Measurements from ENCODE around the gene TOE1. TPM values are rescaled to one million over a fixed set of nuclear protein-coding genes. Genes with fewer than 3 reads are reported as not detected.
A peak's percentile ranks its signal among the peaks of the same experiment; 100 is the strongest.

TOE1 gene
- total RNA-seq, 2 experiments from 2014 or later = 22.6 to 34.4 TPM

- H3K4me3 Mint-ChIP-seq = peak overlapping the region; percentile 32
- peaks cover 11% of the 10 kb centered on the region for H3K36me3 Mint-ChIP-seq (ENCODE audit: low read depth)
- H3K9me3 Mint-ChIP-seq = no peaks in the 10 kb centered on the region
- no peak for DNase-seq
- no peak overlapping the region for H3K27ac Mint-ChIP-seq
- CTCF ChIA-PET = interaction anchor here (0.6 to 1.2 kb wide), 2 partner anchors 317 to 615 kb away, joined by 4 to 5 read pairs; partner anchors contain the start of genes HECTD3 and UROD
- H3K27me3 Mint-ChIP-seq = no peaks in the 10 kb centered on the region
- POLR2A ChIA-PET = interaction anchor here (3.8 kb wide), 1 partner anchor 12 kb away, joined by 22 read pairs; the partner anchor contains the start of genes MUTYH and TOE1
- H3K4me1 Mint-ChIP-seq = peaks cover 27% of the 10 kb centered on the region
Measured at GRCh38 chr1:45328680-45329079, 11.3 kb upstream of the TOE1 start.

GRCh38 chr1:45329445-45329844 lies 10.5 kb upstream of the TOE1 start:
- Mint-ChIP-seq H3K27me3 (no peaks in the 10 kb centered on the region), H3K9me3 (no peaks in the 10 kb centered on the region), H3K4me3 (no peak overlapping the region), H3K36me3 (ENCODE audit: low read depth) (peaks cover 16% of the 10 kb centered on the region), H3K4me1 (peaks cover 33% of the 10 kb centered on the region), H3K27ac (no peak overlapping the region)
- DNase-seq = no peak
- ChIA-PET CTCF (no interaction called here), POLR2A (interaction anchor here (3.8 kb wide), 1 partner anchor 11 kb away, joined by 22 read pairs; the partner anchor contains the start of genes MUTYH and TOE1)

GRCh38 chr1:45331436-45332345 lies 8.3 kb upstream of the TOE1 start:
- ChIA-PET POLR2A (interaction anchor here (0.6 to 0.7 kb wide), 3 partner anchors 25 to 481 kb away, joined by 3 to 5 read pairs (median 5); no protein-coding TSS in a partner anchor), CTCF (interaction anchor here (0.6 to 1.5 kb wide), 2 partner anchors 443 to 545 kb away, joined by 3 read pairs; no protein-coding TSS in a partner anchor)
- Mint-ChIP-seq H3K36me3 (ENCODE audit: low read depth) (peaks cover 16% of the 10 kb centered on the region), H3K4me3 (no peak overlapping the region), H3K4me1 (peaks cover 45% of the 10 kb centered on the region), H3K27me3 (no peaks in the 10 kb centered on the region), H3K27ac (no peak overlapping the region), H3K9me3 (no peaks in the 10 kb centered on the region)
- DNase-seq = no peak

GRCh38 chr1:45332346-45332720 lies 7.6 kb upstream of the TOE1 start:
- H3K9me3 Mint-ChIP-seq = no peaks in the 10 kb centered on the region
- no peaks in the 10 kb centered on the region for H3K27me3 Mint-ChIP-seq
- no peak overlapping the region for H3K27ac Mint-ChIP-seq
- no peak for DNase-seq
- ChIA-PET POLR2A (interaction anchor here (0.6 kb wide), 2 partner anchors 26 to 482 kb away, joined by 5 read pairs; no protein-coding TSS in a partner anchor), CTCF (no interaction called here)
- H3K4me3 Mint-ChIP-seq = no peak overlapping the region
- peaks cover 18% of the 10 kb centered on the region for H3K36me3 Mint-ChIP-seq (ENCODE audit: low read depth)
- peaks cover 47% of the 10 kb centered on the region for H3K4me1 Mint-ChIP-seq

- Mint-ChIP-seq H3K4me1 (peaks cover 49% of the 10 kb centered on the region), H3K27ac (peak overlapping the region; percentile 79), H3K9me3 (peaks cover 8% of the 10 kb centered on the region), H3K27me3 (no peaks in the 10 kb centered on the region), H3K4me3 (no peak overlapping the region), H3K36me3 (ENCODE audit: low read depth) (peaks cover 31% of the 10 kb centered on the region)
- DNase-seq = peak; percentile 21
- POLR2A ChIA-PET = no interaction called here
- CTCF ChIA-PET = interaction anchor here (1.0 to 2.7 kb wide), 5 partner anchors 9 to 32 kb away, joined by 3 to 10 read pairs (median 5); no protein-coding TSS in a partner anchor
Measured at GRCh38 chr1:45334308-45335245, 5.4 kb upstream of the TOE1 start.

- no peak for DNase-seq
- Mint-ChIP-seq H3K4me3 (no peak overlapping the region), H3K27me3 (no peaks in the 10 kb centered on the region), H3K36me3 (ENCODE audit: low read depth) (peaks cover 34% of the 10 kb centered on the region), H3K4me1 (peaks cover 49% of the 10 kb centered on the region), H3K9me3 (peaks cover 8% of the 10 kb centered on the region), H3K27ac (no peak overlapping the region)
- POLR2A ChIA-PET = no interaction called here
- CTCF ChIA-PET = interaction anchor here (1.3 to 2.7 kb wide), 2 partner anchors 15 to 33 kb away, joined by 3 to 10 read pairs; no protein-coding TSS in a partner anchor
Measured at GRCh38 chr1:45335855-45336324, 4.1 kb upstream of the TOE1 start.

GRCh38 chr1:45337630-45338325 lies 2.2 kb upstream of the TOE1 start:
- DNase-seq = no peak
- peak overlapping the region; percentile 66 for H3K27ac Mint-ChIP-seq
- ChIA-PET CTCF (interaction anchor here (0.6 kb wide), 1 partner anchor 173 kb away, joined by 4 read pairs; no protein-coding TSS in a partner anchor), POLR2A (no interaction called here)
- H3K4me3 Mint-ChIP-seq = peak overlapping the region; percentile 97
- no peaks in the 10 kb centered on the region for H3K27me3 Mint-ChIP-seq
- peaks cover 68% of the 10 kb centered on the region for H3K4me1 Mint-ChIP-seq
- H3K36me3 Mint-ChIP-seq (ENCODE audit: low read depth) = peaks cover 50% of the 10 kb centered on the region
- H3K9me3 Mint-ChIP-seq = peaks cover 8% of the 10 kb centered on the region

GRCh38 chr1:45340816-45341466 lies 971 bp downstream of the TOE1 start:
- ChIA-PET CTCF (interaction anchor here (0.6 to 2.2 kb wide), 11 partner anchors 11 to 676 kb away, joined by 3 to 8 read pairs (median 4); partner anchors contain the start of genes CCDC163, HPDL, MMACHC and PRDX1), POLR2A (interaction anchor here (0.6 to 3.0 kb wide), 7 partner anchors 13 to 619 kb away, joined by 3 to 22 read pairs (median 9); partner anchors contain the start of genes CCDC163, HPDL, MMACHC and TESK2)
- H3K27ac Mint-ChIP-seq = peak overlapping the region; percentile 98
- peaks cover 8% of the 10 kb centered on the region for H3K9me3 Mint-ChIP-seq
- H3K36me3 Mint-ChIP-seq (ENCODE audit: low read depth) = peaks cover 60% of the 10 kb centered on the region
- H3K27me3 Mint-ChIP-seq = no peaks in the 10 kb centered on the region
- peak overlapping the region; percentile 97 for H3K4me3 Mint-ChIP-seq
- H3K4me1 Mint-ChIP-seq = peaks cover 48% of the 10 kb centered on the region
- DNase-seq = peak; percentile 42

GRCh38 chr1:45344499-45344898 lies 4.5 kb downstream of the TOE1 start:
- Mint-ChIP-seq H3K36me3 (ENCODE audit: low read depth) (peaks cover 46% of the 10 kb centered on the region), H3K9me3 (no peaks in the 10 kb centered on the region), H3K27ac (no peak overlapping the region), H3K4me3 (no peak overlapping the region), H3K4me1 (peaks cover 23% of the 10 kb centered on the region), H3K27me3 (no peaks in the 10 kb centered on the region)
- POLR2A ChIA-PET = no interaction called here
- CTCF ChIA-PET = interaction anchor here (0.7 to 1.5 kb wide), 2 partner anchors 10 to 46 kb away, joined by 3 to 6 read pairs; no protein-coding TSS in a partner anchor
- DNase-seq = no peak

- H3K9me3 Mint-ChIP-seq = no peaks in the 10 kb centered on the region
- no peak for DNase-seq
- ChIA-PET CTCF (interaction anchor here (0.6 to 1.1 kb wide), 2 partner anchors 10 to 117 kb away, joined by 3 to 4 read pairs; no protein-coding TSS in a partner anchor), POLR2A (no interaction called here)
- H3K36me3 Mint-ChIP-seq (ENCODE audit: low read depth) = peaks cover 43% of the 10 kb centered on the region
- H3K27me3 Mint-ChIP-seq = no peaks in the 10 kb centered on the region
- no peak overlapping the region for H3K4me3 Mint-ChIP-seq
- H3K27ac Mint-ChIP-seq = no peak overlapping the region
- H3K4me1 Mint-ChIP-seq = peaks cover 23% of the 10 kb centered on the region
Measured at GRCh38 chr1:45345014-45345413, 5.0 kb downstream of the TOE1 start.

GRCh38 chr1:45346473-45346872 lies 6.5 kb downstream of the TOE1 start:
- Mint-ChIP-seq H3K4me3 (no peak overlapping the region), H3K9me3 (no peaks in the 10 kb centered on the region), H3K27ac (no peak overlapping the region), H3K36me3 (ENCODE audit: low read depth) (peaks cover 33% of the 10 kb centered on the region), H3K27me3 (no peaks in the 10 kb centered on the region), H3K4me1 (peaks cover 23% of the 10 kb centered on the region)
- no peak for DNase-seq
- POLR2A ChIA-PET = no interaction called here
- CTCF ChIA-PET = interaction anchor here (0.6 to 3.2 kb wide), 3 partner anchors 8 to 35 kb away, joined by 3 to 13 read pairs (median 3); no protein-coding TSS in a partner anchor
